HUES64 (cell line): Measurements from ENCODE around the gene BRWD1.
"Not testable (repeated sequence)": the region's sequence is repeated elsewhere in the genome, so short reads cannot be mapped to it uniquely, and the experiment has no call there.

Experiments
- H3K27ac ChIP-seq: 2 replicates; pipeline ENCODE4 v1.7.0; 2013; ENCODE audit warnings: low read depth, low read length, inconsistent platforms
- H3K27me3 ChIP-seq: 2 replicates; pipeline ENCODE4 v1.6.1; 2013; ENCODE audit warnings: mild to moderate bottlenecking, low read length; ENCODE audit not compliant: insufficient read depth
- H3K36me3 ChIP-seq: 2 replicates; pipeline ENCODE4 v1.6.1; 2013; ENCODE audit warnings: mild to moderate bottlenecking, low read length; ENCODE audit not compliant: insufficient read depth
- H3K4me1 ChIP-seq: 2 replicates; pipeline ENCODE4 v1.6.1; 2013; ENCODE audit warnings: mild to moderate bottlenecking, low read length, moderate library complexity; ENCODE audit not compliant: insufficient read depth
- H3K4me3 ChIP-seq: 2 replicates; pipeline ENCODE4 v1.5.1; 2013; ENCODE audit warnings: mild to moderate bottlenecking, low read length, moderate library complexity
- H3K9ac ChIP-seq: 2 replicates; pipeline ENCODE4 v1.6.1; 2013; ENCODE audit warnings: mild to moderate bottlenecking, low read depth, low read length
- H3K9me3 ChIP-seq: 2 replicates; pipeline ENCODE4 v1.6.1; 2013; ENCODE audit warnings: low read depth, low read length; ENCODE audit not compliant: insufficient read depth
- WGBS: fragments of 150-250, 120-280 bp; methylation state at CpG from one replicate; pipeline ENCODE4 v1.1.7; 2013; ENCODE audit warnings: missing lambda C conversion rate; 5-methylcytosine and 5-hydroxymethylcytosine counted together

The BRWD1 gene

DNA sequence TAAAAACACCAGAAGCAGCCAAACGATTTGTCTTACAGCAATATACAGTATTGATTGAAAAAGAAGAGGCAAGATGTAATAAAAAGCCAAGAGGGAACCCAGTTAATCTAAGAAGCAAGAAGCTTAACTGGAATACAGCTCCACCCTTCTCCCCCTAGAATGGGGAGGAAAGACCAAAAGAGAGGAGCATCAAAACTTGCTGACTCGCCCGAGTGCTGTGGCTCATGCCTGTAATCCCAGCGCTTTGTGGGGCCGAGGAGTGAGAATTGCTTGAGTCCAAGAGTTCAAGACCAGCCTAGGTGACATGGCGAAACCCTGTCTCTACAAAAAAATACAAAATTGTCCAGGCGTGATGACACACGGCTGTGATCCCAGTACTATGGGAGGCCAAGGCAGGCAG lies 32.2 kb downstream of the BRWD1 start:
- H3K9me3 ChIP-seq, result no peaks in the 10 kb centered on the region
- no peak overlapping the region for H3K9ac ChIP-seq
- 95% methylated on average over 8 of the region's 8 CpGs for WGBS

DNA sequence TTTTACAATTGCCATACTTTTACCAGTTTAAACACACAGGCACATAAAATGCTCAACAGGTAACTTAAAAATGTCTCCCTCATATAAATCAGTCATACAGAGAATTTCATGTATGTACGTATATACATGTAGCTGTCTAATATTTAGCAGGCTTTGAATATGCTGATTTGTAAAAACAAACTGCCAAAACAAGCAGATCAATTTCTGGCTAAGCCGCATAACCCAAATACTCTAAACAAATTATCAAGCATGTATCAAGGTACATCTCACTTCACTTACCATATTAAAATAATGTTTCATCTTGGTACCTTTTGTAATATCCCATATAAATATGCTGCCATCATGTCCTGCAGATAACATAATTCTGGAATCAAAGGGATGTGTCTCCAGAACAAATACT lies 43.8 kb downstream of the BRWD1 start:
- Histone ChIP-seq H3K4me1 (no peaks in the 10 kb centered on the region), H3K27ac (no peak overlapping the region), H3K27me3 (no peaks in the 10 kb centered on the region), H3K4me3 (no peak overlapping the region), H3K9ac (no peak overlapping the region), H3K36me3 (peaks cover 89% of the 10 kb centered on the region), H3K9me3 (no peaks in the 10 kb centered on the region)
- WGBS, result 100% methylated on average over 1 of the region's 2 CpGs

More for the DNA sequence above, 32.2 kb downstream of the BRWD1 start:
- no peaks in the 10 kb centered on the region for H3K27me3 ChIP-seq
- H3K27ac ChIP-seq, result no peak overlapping the region
- H3K4me1 ChIP-seq, result no peaks in the 10 kb centered on the region
- H3K4me3 ChIP-seq, result no peak overlapping the region
- H3K36me3 ChIP-seq, result peaks cover 81% of the 10 kb centered on the region

DNA sequence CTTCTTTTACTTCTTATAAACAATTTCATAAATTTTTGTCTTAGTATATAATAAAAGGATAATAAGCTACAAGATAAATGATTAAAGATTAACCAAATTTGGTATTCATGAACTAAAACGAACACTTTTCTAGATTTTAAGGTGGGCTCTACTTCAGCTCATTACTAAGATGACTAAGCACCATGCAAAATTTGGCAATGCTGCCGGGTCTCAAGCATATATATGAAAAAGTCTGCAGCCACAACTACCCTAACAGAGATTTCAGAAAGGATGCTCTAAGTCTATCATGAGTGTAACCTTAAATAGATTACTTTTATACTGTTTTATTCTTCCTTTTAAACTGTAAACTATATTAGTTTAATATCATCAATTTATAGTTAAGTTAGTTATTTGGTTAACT lies 47.8 kb downstream of the BRWD1 start:
- Histone ChIP-seq H3K9me3 (no peaks in the 10 kb centered on the region), H3K9ac (no peak overlapping the region), H3K4me1 (no peaks in the 10 kb centered on the region), H3K4me3 (no peak overlapping the region), H3K36me3 (peaks cover 90% of the 10 kb centered on the region), H3K27ac (no peak overlapping the region), H3K27me3 (no peaks in the 10 kb centered on the region)
- 50% methylated on average over 2 of the region's 2 CpGs for WGBS

DNA sequence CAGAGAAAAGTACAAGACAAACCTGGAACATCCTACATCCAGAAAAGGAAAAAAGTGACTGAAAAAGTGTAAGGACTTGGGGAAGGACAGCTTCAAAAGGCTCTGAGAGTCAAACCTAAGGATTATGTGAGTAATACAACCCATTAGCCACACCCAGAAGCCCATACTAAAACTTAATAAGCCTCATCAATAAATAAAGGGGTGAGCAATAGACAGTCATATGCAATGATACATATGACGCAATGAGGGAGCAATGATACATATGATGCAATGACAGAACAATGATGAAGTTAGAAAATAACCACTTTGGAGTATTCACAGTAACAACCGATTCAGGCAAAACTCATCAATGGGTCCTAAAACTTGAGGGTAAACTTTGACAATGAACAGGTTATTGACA lies 50.1 kb downstream of the BRWD1 start:
- Histone ChIP-seq H3K36me3 (peaks cover 87% of the 10 kb centered on the region), H3K4me1 (no peaks in the 10 kb centered on the region), H3K9me3 (no peaks in the 10 kb centered on the region), H3K9ac (no peak overlapping the region), H3K4me3 (no peak overlapping the region), H3K27me3 (no peaks in the 10 kb centered on the region), H3K27ac (no peak overlapping the region)
- 100% methylated on average over 2 of the region's 2 CpGs for WGBS

DNA sequence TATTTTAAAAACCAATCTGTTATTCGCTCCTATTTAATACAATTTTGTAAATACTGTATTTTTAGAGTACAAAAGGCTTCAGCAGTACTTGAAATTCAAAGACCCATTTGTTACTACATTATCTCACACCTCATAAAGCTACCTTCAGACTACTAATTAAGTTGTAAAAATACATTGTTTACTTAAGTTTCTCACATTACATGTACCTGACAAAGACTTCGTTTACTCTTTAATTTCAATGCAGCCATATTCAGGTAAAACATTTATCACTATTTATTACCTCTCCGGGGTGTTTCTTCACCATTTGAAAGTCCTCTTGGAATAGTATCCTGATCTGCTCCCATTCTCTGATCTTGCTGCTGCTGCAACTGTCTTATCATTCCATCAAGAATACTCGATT lies 55.2 kb downstream of the BRWD1 start:
- Histone ChIP-seq H3K36me3 (peaks cover 90% of the 10 kb centered on the region), H3K9me3 (no peaks in the 10 kb centered on the region), H3K27ac (no peak overlapping the region), H3K4me1 (no peaks in the 10 kb centered on the region), H3K27me3 (no peaks in the 10 kb centered on the region), H3K4me3 (no peak overlapping the region), H3K9ac (no peak overlapping the region)
- 92% methylated on average over 3 of the region's 4 CpGs for WGBS

DNA sequence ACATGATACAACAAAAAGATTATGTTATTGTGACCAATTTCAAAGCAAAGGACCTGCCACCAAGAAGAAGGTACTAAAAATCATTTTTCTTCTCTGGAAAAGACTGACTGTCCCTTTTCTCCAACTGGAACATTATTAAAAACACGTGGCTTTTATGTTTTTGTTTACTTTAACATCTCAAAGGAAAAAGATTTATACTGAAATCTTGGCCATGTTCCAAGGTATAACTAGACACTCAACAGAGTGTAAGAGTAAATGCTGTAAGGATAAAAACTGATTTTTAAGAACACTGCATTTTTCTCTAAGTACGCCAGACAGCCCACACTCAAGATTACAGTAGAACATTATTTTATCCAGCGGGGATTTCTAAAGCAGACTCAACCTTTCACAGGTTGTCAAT lies 62.1 kb downstream of the BRWD1 start:
- no peak overlapping the region for H3K27ac ChIP-seq
- H3K9ac ChIP-seq, result no peak overlapping the region
- WGBS, result 97% methylated on average over 2 of the region's 3 CpGs
- peaks cover 97% of the 10 kb centered on the region for H3K36me3 ChIP-seq
- H3K4me3 ChIP-seq, result no peak overlapping the region
- no peaks in the 10 kb centered on the region for H3K4me1 ChIP-seq
- H3K27me3 ChIP-seq, result no peaks in the 10 kb centered on the region
- H3K9me3 ChIP-seq, result no peaks in the 10 kb centered on the region

DNA sequence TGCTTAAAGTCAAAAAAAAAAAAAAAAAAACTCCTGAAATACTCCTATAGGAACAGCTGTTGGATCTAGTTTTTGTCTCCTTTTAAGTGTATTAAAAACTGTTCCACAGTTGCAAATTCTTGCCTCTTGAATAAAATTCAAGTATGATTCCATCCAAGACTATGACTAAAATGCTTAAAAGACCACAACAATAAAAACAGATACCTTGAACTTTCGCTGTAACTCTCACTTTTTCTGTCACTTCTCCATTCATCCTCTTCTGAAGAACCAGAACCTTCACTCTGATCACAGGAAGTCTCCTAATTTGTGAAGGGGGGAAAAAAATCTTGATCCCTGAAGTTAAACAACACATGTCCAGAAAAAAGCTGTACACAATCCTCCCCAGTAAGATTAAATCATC lies 75.2 kb downstream of the BRWD1 start:
- Histone ChIP-seq H3K27me3 (no peaks in the 10 kb centered on the region), H3K4me3 (no peak overlapping the region), H3K9ac (no peak overlapping the region), H3K9me3 (no peaks in the 10 kb centered on the region), H3K36me3 (peaks cover 88% of the 10 kb centered on the region), H3K27ac (no peak overlapping the region), H3K4me1 (no peaks in the 10 kb centered on the region)
- 86% methylated on average over 1 of the region's 1 CpG for WGBS

DNA sequence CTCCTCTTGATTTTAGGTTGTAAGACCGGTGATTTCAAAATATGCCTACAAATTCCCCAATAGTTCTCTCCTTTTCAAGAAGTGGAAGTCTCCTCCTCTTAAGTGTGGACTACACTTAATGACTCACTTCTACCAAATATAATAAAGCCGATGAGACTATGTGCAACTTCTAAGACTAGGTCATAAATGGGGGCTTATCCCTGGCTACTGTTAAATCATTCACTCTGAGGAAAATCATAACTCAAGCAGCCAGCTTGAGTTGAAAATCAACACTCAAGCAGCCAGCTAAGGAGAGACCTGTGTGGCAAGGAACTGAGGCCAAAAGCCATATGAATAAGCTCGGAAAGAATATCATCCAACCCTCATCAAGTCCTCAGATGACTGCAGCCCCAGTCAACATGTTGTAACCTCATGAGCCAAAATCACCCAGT lies 80.6 kb downstream of the BRWD1 start:
- H3K4me3 ChIP-seq, result no peak overlapping the region
- no peak overlapping the region for H3K9ac ChIP-seq
- H3K9me3 ChIP-seq, result no peaks in the 10 kb centered on the region
- H3K4me1 ChIP-seq, result no peaks in the 10 kb centered on the region
- peaks cover 95% of the 10 kb centered on the region for H3K36me3 ChIP-seq
- no peaks in the 10 kb centered on the region for H3K27me3 ChIP-seq
- WGBS, result 91% methylated on average over 3 of the region's 3 CpGs
- H3K27ac ChIP-seq, result no peak overlapping the region

DNA sequence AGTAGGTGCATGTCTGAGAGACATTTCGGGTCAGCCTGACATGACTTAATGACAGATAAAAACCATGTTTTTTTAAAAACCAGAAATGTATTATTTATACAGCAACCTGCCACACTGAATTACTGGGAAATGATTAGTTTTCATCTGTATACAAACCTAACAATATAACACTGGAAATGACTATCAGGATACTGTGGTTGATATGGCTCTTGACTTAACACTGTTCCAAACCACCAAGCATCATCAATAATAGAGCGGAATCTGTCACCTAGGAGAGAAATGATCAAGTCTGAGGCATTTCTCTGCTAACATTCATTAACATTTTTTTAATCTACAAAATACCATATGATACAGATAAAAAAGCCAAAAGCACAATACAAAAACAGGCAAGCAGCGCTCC lies 88.5 kb downstream of the BRWD1 start:
- peaks cover 99% of the 10 kb centered on the region for H3K36me3 ChIP-seq
- H3K9me3 ChIP-seq, result no peaks in the 10 kb centered on the region
- 92% methylated on average over 3 of the region's 3 CpGs for WGBS

DNA sequence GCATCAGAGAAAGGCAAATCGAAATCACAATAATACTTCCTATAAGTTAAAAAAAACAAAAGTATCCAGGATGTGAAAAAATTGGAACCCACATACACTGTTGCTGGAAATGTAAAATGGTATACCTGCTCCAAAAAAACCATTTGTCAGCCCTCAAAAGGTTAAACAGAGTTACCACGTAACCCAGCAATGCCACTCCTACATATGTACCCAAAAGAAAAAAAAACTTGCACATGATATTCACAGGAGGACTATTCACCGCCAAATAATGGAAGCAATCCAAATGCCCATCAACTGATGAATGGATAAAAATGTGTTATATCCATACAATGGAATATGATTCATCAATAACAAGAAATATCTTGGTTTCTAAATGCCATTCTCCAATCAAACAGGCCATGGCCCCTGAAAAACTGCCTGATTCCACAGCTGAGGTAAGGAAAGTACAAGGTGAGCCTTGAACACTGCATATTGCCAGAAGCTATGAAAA lies 91.4 kb downstream of the BRWD1 start:
- Histone ChIP-seq H3K9ac (no peak overlapping the region), H3K27ac (no peak overlapping the region), H3K36me3 (peaks cover 96% of the 10 kb centered on the region), H3K27me3 (no peaks in the 10 kb centered on the region), H3K4me1 (no peaks in the 10 kb centered on the region), H3K4me3 (no peak overlapping the region), H3K9me3 (no peaks in the 10 kb centered on the region)
- WGBS, result 95% methylated on average over 2 of the region's 3 CpGs

More for the DNA sequence above, 88.5 kb downstream of the BRWD1 start:
- no peaks in the 10 kb centered on the region for H3K4me1 ChIP-seq
- no peak overlapping the region for H3K9ac ChIP-seq
- no peak overlapping the region for H3K4me3 ChIP-seq
- no peak overlapping the region for H3K27ac ChIP-seq
- no peaks in the 10 kb centered on the region for H3K27me3 ChIP-seq

DNA sequence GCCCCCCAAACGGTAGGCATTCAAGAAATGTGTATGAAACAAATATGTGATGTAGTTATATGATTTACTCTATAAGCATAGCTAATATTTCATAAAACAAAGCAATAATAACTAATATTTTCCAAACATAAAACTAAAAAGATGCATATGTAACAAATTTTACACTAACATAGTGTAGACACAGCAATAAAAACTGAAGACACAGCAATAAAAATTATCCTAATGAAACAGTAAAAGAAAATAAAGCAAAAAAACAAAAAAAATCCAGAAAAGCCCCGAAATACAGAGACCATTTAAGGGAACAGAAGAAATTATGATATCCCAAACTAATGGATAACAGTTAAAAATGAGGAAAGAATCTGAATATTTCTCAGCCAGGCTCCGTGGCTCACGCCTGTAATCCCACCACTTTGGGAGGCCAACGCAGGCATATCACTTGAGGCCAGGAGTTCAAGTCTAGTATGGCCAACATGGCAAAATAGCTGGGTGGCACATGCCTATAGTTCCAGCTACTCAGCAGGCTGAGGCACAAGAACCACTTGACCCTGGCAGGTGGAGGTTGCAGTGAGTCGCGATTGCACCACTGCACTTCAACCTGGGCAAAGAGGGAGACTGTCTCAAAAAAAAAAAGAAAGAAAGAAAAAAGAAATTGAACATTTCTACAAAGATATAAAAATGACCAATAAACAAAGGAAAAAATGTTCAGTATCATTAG lies 92.0 kb downstream of the BRWD1 start:
- Histone ChIP-seq H3K4me3 (no peak overlapping the region), H3K9me3 (no peaks in the 10 kb centered on the region), H3K9ac (no peak overlapping the region), H3K36me3 (peaks cover 94% of the 10 kb centered on the region), H3K27ac (no peak overlapping the region), H3K4me1 (no peaks in the 10 kb centered on the region), H3K27me3 (no peaks in the 10 kb centered on the region)
- WGBS, result 97% methylated on average over 6 of the region's 7 CpGs

DNA sequence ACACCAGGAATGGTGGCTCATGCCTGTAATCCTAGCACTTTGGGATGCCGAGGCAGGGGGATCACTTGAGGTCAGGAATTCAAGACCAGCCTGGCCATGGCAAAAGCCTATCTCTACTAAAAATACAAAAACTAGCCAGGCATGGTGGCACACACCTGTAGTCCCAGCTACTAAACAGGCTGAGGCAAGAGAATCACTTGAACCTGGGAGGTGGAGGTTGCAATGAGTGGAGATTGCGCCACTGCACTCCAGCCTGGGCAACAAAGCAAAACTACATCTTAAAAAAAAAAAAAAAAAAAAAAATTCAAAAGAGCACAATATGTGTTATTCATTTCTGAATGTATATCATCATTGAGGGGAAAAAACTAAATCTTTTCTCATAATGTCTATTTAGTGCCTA lies 92.6 kb downstream of the BRWD1 start:
- not testable (repeated sequence) for H3K27me3 ChIP-seq, H3K9me3 ChIP-seq, H3K4me3 ChIP-seq, H3K9ac ChIP-seq, H3K27ac ChIP-seq, H3K4me1 ChIP-seq
- peaks cover 94% of the 10 kb centered on the region for H3K36me3 ChIP-seq
- WGBS, result 95% methylated on average over 1 of the region's 2 CpGs
